GM12878 (cell line): ENCODE measurements around the gene NAALADL2. TPM values are rescaled to one million over a fixed set of nuclear protein-coding genes. Genes with fewer than 3 reads are reported as not detected.

Source experiments
- ATAC-seq: fragments of 200-7000 bp; cut with Tn5 transposase; 3 replicates; pipeline ENCODE4 v1.9.1; 2020; ENCODE audit warnings: mild to moderate bottlenecking, moderate library complexity
- BruUV-seq: library from RNA; stranded (reverse); fragments of 400-500 nt; replicated peaks from 2 replicates; lab custom pipeline; 2021; lab: Mats Ljungman, UMichigan
- CTCF ChIA-PET: fragments of 300-600 bp; sonication (Branson Sonifier 250); formaldehyde crosslinking; extraction: SDS; loops from one replicate; lab custom pipeline; 2021; ENCODE audit warnings: inconsistent platforms; lab: Yijun Ruan, JAX
- POLR2A ChIA-PET: fragments of 350-600 bp; formaldehyde crosslinking; extraction: SDS; loops from one replicate; lab custom pipeline; 2021; ENCODE audit warnings: inconsistent platforms; lab: Charles Lee
- RAD21 ChIA-PET: fragments of 300-600 bp; sonication (Branson Sonifier 250); formaldehyde crosslinking; loops from one replicate; lab custom pipeline; 2023; ENCODE audit warnings: antibody characterized with exemption; ENCODE audit not compliant: unreplicated experiment; lab: Charles Lee
- SMC1A ChIA-PET: fragments of 300-600 bp; sonication (Branson Sonifier 250); formaldehyde crosslinking; loops from one replicate; lab custom pipeline; 2023; ENCODE audit not compliant: unreplicated experiment, uncharacterized antibody; lab: Charles Lee
- DNase-seq: peaks from one replicate; pipeline ENCODE4 v3.0.0-alpha.2; 2011; ENCODE audit warnings: low read depth, low spot score
- FAIRE-seq: peaks from 3 replicates; lab custom pipeline; 2011; peaks lifted over from hg19 to GRCh38; lab: Jason Lieb, UNC
- H2AFZ ChIP-seq: 2 replicates; pipeline ENCODE4 v1.6.0; 2011; ENCODE audit warnings: low read depth, low read length, control low read depth; ENCODE audit not compliant: control insufficient read depth
- H3K27ac ChIP-seq: 2 replicates; pipeline ENCODE4 v1.5.1; 2011; ENCODE audit warnings: control low read depth; ENCODE audit not compliant: control insufficient read depth, insufficient read depth
- H3K27me3 ChIP-seq, 2 experiments: replicated peaks in 1 of 2; 2 replicates each; pipeline versions ENCODE4 v1.6.0 to v1.6.1; 2011; ENCODE audit warnings: low read length in 1 of 2; ENCODE audit not compliant: control insufficient read depth in 2 of 2, insufficient read depth in 2 of 2
- H3K36me3 ChIP-seq, 2 experiments: 2 replicates each; pipeline ENCODE4 v1.5.1; 2011; ENCODE audit warnings: low read length in 1 of 2; ENCODE audit not compliant: control insufficient read depth in 2 of 2, insufficient read depth in 2 of 2
- H3K4me1 ChIP-seq: 2 replicates; pipeline ENCODE4 v1.6.1; 2011; ENCODE audit warnings: mild to moderate bottlenecking, low read length, moderate library complexity, mixed read lengths; ENCODE audit not compliant: control insufficient read depth, insufficient read depth
- H3K4me2 ChIP-seq: 2 replicates; pipeline ENCODE4 v1.6.0; 2011; ENCODE audit warnings: control low read depth; ENCODE audit not compliant: control insufficient read depth, insufficient read depth
- H3K4me3 ChIP-seq: fragments of 200-600 bp; sonication (generic); 2 replicates; pipeline ENCODE4 v1.5.1; 2016
- H3K79me2 ChIP-seq: 2 replicates; pipeline ENCODE4 v1.6.0; 2011; ENCODE audit warnings: low read length; ENCODE audit not compliant: control insufficient read depth, insufficient read depth
- H3K9ac ChIP-seq: 2 replicates; pipeline ENCODE4 v1.8.0; 2011; ENCODE audit warnings: low read length, control low read depth, mixed read lengths; ENCODE audit not compliant: control insufficient read depth, insufficient read depth
- H3K9me3 ChIP-seq: replicated peaks from 3 replicates; pipeline ENCODE4 v1.5.1; 2011; ENCODE audit warnings: mild to moderate bottlenecking, low read length; ENCODE audit not compliant: control insufficient read depth, insufficient read depth
- H4K20me1 ChIP-seq: 2 replicates; pipeline ENCODE4 v1.6.0; 2011; ENCODE audit not compliant: control insufficient read depth, insufficient read depth
- CHD1 ChIP-seq: IDR thresholded peaks from 2 replicates; pipeline ENCODE4 v1.6.1; 2012; ENCODE audit warnings: low read depth, low read length, improper control_type of control experiment
- CHD4 ChIP-seq: fragments of 200-600 bp; sonication (generic); IDR thresholded peaks from 2 replicates; pipeline ENCODE4 v1.6.1; 2016; ENCODE audit warnings: mild to moderate bottlenecking
- NKRF ChIP-seq: fragments of 450-650 bp; conservative IDR thresholded peaks from 2 replicates; pipeline ENCODE4 v1.6.1; 2017; ENCODE audit warnings: mild to moderate bottlenecking, moderate library complexity
- NR2F1 ChIP-seq: fragments of 450-650 bp; conservative IDR thresholded peaks from 2 replicates; pipeline ENCODE4 v1.6.1; 2017; ENCODE audit warnings: mild to moderate bottlenecking
- RAD51 ChIP-seq: fragments of 450-650 bp; IDR thresholded peaks from 2 replicates; pipeline ENCODE4 v1.6.1; 2016; ENCODE audit warnings: moderate library complexity, mild to moderate bottlenecking, inconsistent platforms
- RELA ChIP-seq: fragments of 450-650 bp; IDR thresholded peaks from 2 replicates; pipeline ENCODE4 v1.8.0; 2014; ENCODE audit warnings: borderline replicate concordance; ENCODE audit not compliant: partially characterized antibody
- WGBS: methylation state at CpG from one replicate; pipeline ENCODE4 v1.1.6; 2016; ENCODE audit warnings: low lambda C conversion rate; ENCODE audit not compliant: insufficient replicate concordance, insufficient coverage; ENCODE audit errors: missing lambda C conversion rate; 5-methylcytosine and 5-hydroxymethylcytosine counted together
- in situ Hi-C: fragments of 300-500 bp; cut with MboI; formaldehyde crosslinking; loops from 9 replicates; pipeline ENCODE4 v1.14.3; 2018; ENCODE audit warnings: mixed read lengths
- intact Hi-C: fragments of 100-400 bp; cut with micrococcal nuclease; formaldehyde crosslinking; loops from one replicate; pipeline ENCODE4 v1.14.2; 2022; ENCODE audit not compliant: unreplicated experiment
- polyA plus RNA-seq, 11 experiments: library from polyadenylated mRNA; depleted of rRNA in 4 of 11; unstranded in 6 of 11; stranded (reverse) in 5 of 11; fragments of >200 nt; fragmentation: Nextera tagmentation in 4 of 11; fragmentation: Illumina TruSeq in 1 of 11; extraction: Ambion mirVana in 4 of 11; extraction: Trizol in 1 of 11; gene quantifications; 1 replicate in 1 of 11; 2 replicates in 10 of 11; pipeline versions ENCODE4 v1.2.1 to v1.2.3, GENCODE V29; 2011 to 2016; ENCODE audit warnings: inconsistent platforms in 2 of 11, missing spikeins in 2 of 11, low read depth in 1 of 11
- total RNA-seq, 4 experiments: library from RNA; depleted of rRNA in 3 of 4; stranded (reverse); fragments of >200 nt in 3 of 4; fragmentation: Illumina TruSeq in 1 of 4; extraction: Trizol in 1 of 4; gene quantifications; 2 replicates each; pipeline versions ENCODE4 v1.2.1 to v1.2.3, GENCODE V29; 2013 to 2021
- TF ChIP-seq, protein P1 (sequence below): fragments of 450-650 bp; formaldehyde crosslinking; IDR thresholded peaks from 2 replicates; pipeline ENCODE4 v1.4.0; 2020; ENCODE audit warnings: mild to moderate bottlenecking, moderate library complexity
- TF ChIP-seq, protein P2 (sequence below): fragments of 450-650 bp; IDR thresholded peaks from 2 replicates; pipeline ENCODE4 v1.6.1; 2018; ENCODE audit warnings: mild to moderate bottlenecking, low read depth, moderate library complexity; ENCODE audit not compliant: partially characterized antibody
- TF ChIP-seq, protein P3 (sequence below): fragments of 450-650 bp; IDR thresholded peaks from 2 replicates; pipeline ENCODE4 v1.6.1; 2018; ENCODE audit warnings: borderline replicate concordance, mild to moderate bottlenecking; ENCODE audit not compliant: partially characterized antibody

Gene NAALADL2
- total and polyA plus RNA-seq, 10 of the 15 experiments (the other 5 are each of a cell fraction or from before 2014, with no cell fraction given): 0.06 to 10.8 (median 0.46) TPM

DNA sequence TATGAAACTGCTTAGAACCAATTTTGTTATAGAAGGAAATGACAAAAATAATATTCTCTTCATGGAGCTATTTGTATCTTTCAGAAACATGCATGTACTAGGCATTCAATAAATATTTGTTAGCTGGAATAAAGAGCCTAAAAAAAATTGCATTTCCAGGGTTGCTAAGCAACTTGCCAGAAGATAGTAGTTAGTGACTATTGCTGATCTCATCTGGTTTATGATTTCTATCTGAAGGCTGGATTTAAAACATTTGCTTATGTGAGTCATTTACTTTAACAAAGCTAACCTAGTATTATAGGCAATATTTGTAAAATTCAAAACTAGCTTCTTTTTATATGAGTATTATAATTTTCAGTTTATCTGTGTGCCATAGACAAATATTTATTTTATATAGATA is 78.3 kb downstream of the NAALADL2 start (continued):
- TF ChIP-seq, protein P1, sequence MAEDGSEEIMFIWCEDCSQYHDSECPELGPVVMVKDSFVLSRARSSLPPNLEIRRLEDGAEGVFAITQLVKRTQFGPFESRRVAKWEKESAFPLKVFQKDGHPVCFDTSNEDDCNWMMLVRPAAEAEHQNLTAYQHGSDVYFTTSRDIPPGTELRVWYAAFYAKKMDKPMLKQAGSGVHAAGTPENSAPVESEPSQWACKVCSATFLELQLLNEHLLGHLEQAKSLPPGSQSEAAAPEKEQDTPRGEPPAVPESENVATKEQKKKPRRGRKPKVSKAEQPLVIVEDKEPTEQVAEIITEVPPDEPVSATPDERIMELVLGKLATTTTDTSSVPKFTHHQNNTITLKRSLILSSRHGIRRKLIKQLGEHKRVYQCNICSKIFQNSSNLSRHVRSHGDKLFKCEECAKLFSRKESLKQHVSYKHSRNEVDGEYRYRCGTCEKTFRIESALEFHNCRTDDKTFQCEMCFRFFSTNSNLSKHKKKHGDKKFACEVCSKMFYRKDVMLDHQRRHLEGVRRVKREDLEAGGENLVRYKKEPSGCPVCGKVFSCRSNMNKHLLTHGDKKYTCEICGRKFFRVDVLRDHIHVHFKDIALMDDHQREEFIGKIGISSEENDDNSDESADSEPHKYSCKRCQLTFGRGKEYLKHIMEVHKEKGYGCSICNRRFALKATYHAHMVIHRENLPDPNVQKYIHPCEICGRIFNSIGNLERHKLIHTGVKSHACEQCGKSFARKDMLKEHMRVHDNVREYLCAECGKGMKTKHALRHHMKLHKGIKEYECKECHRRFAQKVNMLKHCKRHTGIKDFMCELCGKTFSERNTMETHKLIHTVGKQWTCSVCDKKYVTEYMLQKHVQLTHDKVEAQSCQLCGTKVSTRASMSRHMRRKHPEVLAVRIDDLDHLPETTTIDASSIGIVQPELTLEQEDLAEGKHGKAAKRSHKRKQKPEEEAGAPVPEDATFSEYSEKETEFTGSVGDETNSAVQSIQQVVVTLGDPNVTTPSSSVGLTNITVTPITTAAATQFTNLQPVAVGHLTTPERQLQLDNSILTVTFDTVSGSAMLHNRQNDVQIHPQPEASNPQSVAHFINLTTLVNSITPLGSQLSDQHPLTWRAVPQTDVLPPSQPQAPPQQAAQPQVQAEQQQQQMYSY (CRISPR knock-in tag): no peak
- TF ChIP-seq, protein P2, sequence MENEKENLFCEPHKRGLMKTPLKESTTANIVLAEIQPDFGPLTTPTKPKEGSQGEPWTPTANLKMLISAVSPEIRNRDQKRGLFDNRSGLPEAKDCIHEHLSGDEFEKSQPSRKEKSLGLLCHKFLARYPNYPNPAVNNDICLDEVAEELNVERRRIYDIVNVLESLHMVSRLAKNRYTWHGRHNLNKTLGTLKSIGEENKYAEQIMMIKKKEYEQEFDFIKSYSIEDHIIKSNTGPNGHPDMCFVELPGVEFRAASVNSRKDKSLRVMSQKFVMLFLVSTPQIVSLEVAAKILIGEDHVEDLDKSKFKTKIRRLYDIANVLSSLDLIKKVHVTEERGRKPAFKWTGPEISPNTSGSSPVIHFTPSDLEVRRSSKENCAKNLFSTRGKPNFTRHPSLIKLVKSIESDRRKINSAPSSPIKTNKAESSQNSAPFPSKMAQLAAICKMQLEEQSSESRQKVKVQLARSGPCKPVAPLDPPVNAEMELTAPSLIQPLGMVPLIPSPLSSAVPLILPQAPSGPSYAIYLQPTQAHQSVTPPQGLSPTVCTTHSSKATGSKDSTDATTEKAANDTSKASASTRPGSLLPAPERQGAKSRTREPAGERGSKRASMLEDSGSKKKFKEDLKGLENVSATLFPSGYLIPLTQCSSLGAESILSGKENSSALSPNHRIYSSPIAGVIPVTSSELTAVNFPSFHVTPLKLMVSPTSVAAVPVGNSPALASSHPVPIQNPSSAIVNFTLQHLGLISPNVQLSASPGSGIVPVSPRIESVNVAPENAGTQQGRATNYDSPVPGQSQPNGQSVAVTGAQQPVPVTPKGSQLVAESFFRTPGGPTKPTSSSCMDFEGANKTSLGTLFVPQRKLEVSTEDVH: no peak
- TF ChIP-seq RAD51: no peak

- in situ Hi-C loops (no loop called here), intact Hi-C loops (no loop called here)
- ATAC-seq: no peak
- Histone ChIP-seq H4K20me1 (no peaks in the 10 kb centered on the region), H3K36me3 (no peaks in the 10 kb centered on the region), H2AFZ (no peak overlapping the region), H3K4me1 (no peaks in the 10 kb centered on the region), H3K27ac (no peak overlapping the region), H3K79me2 (no peaks in the 10 kb centered on the region), H3K4me2 (no peak overlapping the region), H3K4me3 (no peak overlapping the region), H3K9ac (no peak overlapping the region), H3K27me3 (no peaks in the 10 kb centered on the region), H3K9me3 (no peaks in the 10 kb centered on the region)
- no TSS peak for BruUV-seq
- CTCF ChIA-PET: interaction anchor here (0.6 kb wide), 1 partner anchor 814 kb away, joined by 3 read pairs; no protein-coding TSS in a partner anchor
- POLR2A ChIA-PET: no interaction called here
- RAD21 ChIA-PET: no interaction called here
- FAIRE-seq: no peak
- SMC1A ChIA-PET: no interaction called here
- 47% methylated on average over 4 of the region's 4 CpGs for WGBS
- no peak for DNase-seq
- TF ChIP-seq, protein P3, sequence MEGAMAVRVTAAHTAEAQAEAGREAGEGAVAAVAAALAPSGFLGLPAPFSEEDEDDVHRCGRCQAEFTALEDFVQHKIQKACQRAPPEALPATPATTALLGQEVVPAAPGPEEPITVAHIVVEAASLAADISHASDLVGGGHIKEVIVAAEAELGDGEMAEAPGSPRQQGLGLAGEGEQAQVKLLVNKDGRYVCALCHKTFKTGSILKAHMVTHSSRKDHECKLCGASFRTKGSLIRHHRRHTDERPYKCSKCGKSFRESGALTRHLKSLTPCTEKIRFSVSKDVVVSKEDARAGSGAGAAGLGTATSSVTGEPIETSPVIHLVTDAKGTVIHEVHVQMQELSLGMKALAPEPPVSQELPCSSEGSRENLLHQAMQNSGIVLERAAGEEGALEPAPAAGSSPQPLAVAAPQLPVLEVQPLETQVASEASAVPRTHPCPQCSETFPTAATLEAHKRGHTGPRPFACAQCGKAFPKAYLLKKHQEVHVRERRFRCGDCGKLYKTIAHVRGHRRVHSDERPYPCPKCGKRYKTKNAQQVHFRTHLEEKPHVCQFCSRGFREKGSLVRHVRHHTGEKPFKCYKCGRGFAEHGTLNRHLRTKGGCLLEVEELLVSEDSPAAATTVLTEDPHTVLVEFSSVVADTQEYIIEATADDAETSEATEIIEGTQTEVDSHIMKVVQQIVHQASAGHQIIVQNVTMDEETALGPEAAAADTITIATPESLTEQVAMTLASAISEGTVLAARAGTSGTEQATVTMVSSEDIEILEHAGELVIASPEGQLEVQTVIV: no peak
- TF ChIP-seq CHD4 (no peak), CHD1 (no peak), RELA (no peak), NKRF (no peak), NR2F1 (no peak)
Observed at GRCh38 chr3:174938102-174938501, 79.0 kb downstream of the NAALADL2 start.
